Adrenal gland (tissue), 5 donors: ENCODE measurements around the gene FGF6.

Experiments
- POLR2A ChIP-seq, 2 donors: fragments of 450-650 bp; IDR thresholded peaks; one replicate each; pipeline ENCODE4 v1.6.1; 2017; ENCODE audit warnings: antibody characterized with exemption in 2 of 2, mild to moderate bottlenecking in 2 of 2, moderate library complexity in 1 of 2
- TF ChIP-seq, protein P1 (sequence below), 6 experiments: fragments of 450-650 bp in 4 of 6; fragments of 200-600 bp in 2 of 6; sonication (generic) in 1 of 6; IDR thresholded peaks; 1 replicate in 5 of 6; 2 replicates in 1 of 6; pipeline versions ENCODE4 v1.5.1 to v1.8.0; 2016 to 2021; ENCODE audit warnings: antibody characterized with exemption in 6 of 6, mild to moderate bottlenecking in 2 of 6, moderate library complexity in 1 of 6
- donor health status: DM: no; HTN: no; CAD: no.

DNA sequence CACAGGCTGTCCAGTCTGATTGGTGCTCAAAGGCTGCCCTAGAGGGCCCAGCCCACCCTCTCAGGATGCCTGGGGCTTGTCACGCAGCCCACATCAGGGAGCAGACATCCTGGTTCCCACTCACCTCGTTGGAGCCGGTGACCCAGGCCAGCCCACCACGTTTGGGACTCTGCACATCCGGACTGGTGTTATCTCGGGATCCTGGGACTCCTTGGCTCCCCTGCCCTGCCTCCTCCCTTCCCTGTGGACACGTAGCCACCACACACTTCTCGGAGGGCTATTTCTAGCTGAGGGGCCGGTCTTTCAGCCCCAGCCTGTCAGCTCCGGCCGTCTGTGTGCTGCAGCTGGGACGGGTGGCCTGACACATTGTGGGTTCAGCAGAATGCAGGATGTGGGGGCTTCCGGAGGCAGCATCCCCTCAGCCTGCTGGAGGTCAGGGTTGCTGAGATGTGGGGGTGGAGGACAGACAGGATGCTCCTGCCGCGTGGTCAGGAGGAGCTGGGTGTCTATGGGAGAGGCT is 53.3 kb downstream of the FGF6 start:
- TF ChIP-seq, protein P1, sequence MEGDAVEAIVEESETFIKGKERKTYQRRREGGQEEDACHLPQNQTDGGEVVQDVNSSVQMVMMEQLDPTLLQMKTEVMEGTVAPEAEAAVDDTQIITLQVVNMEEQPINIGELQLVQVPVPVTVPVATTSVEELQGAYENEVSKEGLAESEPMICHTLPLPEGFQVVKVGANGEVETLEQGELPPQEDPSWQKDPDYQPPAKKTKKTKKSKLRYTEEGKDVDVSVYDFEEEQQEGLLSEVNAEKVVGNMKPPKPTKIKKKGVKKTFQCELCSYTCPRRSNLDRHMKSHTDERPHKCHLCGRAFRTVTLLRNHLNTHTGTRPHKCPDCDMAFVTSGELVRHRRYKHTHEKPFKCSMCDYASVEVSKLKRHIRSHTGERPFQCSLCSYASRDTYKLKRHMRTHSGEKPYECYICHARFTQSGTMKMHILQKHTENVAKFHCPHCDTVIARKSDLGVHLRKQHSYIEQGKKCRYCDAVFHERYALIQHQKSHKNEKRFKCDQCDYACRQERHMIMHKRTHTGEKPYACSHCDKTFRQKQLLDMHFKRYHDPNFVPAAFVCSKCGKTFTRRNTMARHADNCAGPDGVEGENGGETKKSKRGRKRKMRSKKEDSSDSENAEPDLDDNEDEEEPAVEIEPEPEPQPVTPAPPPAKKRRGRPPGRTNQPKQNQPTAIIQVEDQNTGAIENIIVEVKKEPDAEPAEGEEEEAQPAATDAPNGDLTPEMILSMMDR (IDR thresholded peaks at IDR 0.05) = no peak
- TF ChIP-seq POLR2A (IDR thresholded peaks at IDR 0.05) = no peak
